DND-41 (cell line): ENCODE results near the gene POLR2L.

ENCODE experiments used
- ATAC-seq: fragments of 200-7000 bp; cut with Tn5 transposase; 3 replicates; pipeline ENCODE4 v1.9.1; 2021; ENCODE audit warnings: low read depth; ENCODE audit not compliant: insufficient read depth
- DNase-seq: peaks from one replicate; pipeline ENCODE4 v3.0.0-alpha.2; 2020
- H2AFZ ChIP-seq: 2 replicates; pipeline ENCODE4 v1.6.0; 2012; ENCODE audit warnings: low read depth, low read length
- H3K27ac ChIP-seq: 2 replicates; pipeline ENCODE4 v1.5.1; 2012; ENCODE audit warnings: low read length, inconsistent platforms
- H3K27me3 ChIP-seq: fragments of 200-600 bp; sonication (generic); 2 replicates; pipeline ENCODE4 v1.6.0; 2012; ENCODE audit warnings: low read length, mild to moderate bottlenecking, inconsistent platforms; ENCODE audit not compliant: insufficient read depth, poor library complexity
- H3K36me3 ChIP-seq: 2 replicates; pipeline ENCODE4 v1.5.1; 2012; ENCODE audit warnings: low read length, inconsistent platforms; ENCODE audit not compliant: insufficient read depth
- H3K4me1 ChIP-seq: 2 replicates; pipeline ENCODE4 v1.5.1; 2012; ENCODE audit warnings: mild to moderate bottlenecking, low read length; ENCODE audit not compliant: insufficient read depth
- H3K4me2 ChIP-seq: 2 replicates; pipeline ENCODE4 v1.6.0; 2012; ENCODE audit warnings: mild to moderate bottlenecking, moderate library complexity, low read length, inconsistent platforms; ENCODE audit not compliant: insufficient read depth
- H3K4me3 ChIP-seq, 2 experiments: fragments of 200-600 bp in 1 of 2; shearing (Covaris generic) in 1 of 2; 2 replicates each; pipeline ENCODE4 v1.5.1; 2012 to 2016; ENCODE audit warnings: inconsistent platforms in 2 of 2, low read length in 2 of 2, mild to moderate bottlenecking in 2 of 2, low read depth in 1 of 2, moderate library complexity in 1 of 2
- H3K79me2 ChIP-seq: 2 replicates; pipeline ENCODE4 v1.6.0; 2012; ENCODE audit warnings: low read length, inconsistent platforms; ENCODE audit not compliant: insufficient read depth
- H3K9ac ChIP-seq: 2 replicates; pipeline ENCODE4 v1.6.0; 2012; ENCODE audit warnings: low read depth, mild to moderate bottlenecking, inconsistent platforms, low read length, moderate library complexity
- H3K9me3 ChIP-seq: 2 replicates; pipeline ENCODE4 v1.5.1; 2012; ENCODE audit warnings: low read length, moderate library complexity, mild to moderate bottlenecking, inconsistent platforms; ENCODE audit not compliant: insufficient read depth, severe bottlenecking
- H4K20me1 ChIP-seq: 2 replicates; pipeline ENCODE4 v1.6.0; 2012; ENCODE audit warnings: low read length; ENCODE audit not compliant: insufficient read depth
- EZH2 ChIP-seq: IDR thresholded peaks from 3 replicates; pipeline ENCODE4 v1.6.1; 2012; ENCODE audit warnings: borderline replicate concordance, low read depth, mild to moderate bottlenecking, moderate library complexity, low read length, inconsistent platforms; ENCODE audit not compliant: severe bottlenecking
- TF ChIP-seq, protein P1 (sequence below): IDR thresholded peaks from 2 replicates; pipeline ENCODE4 v1.5.1; 2012; ENCODE audit warnings: borderline replicate concordance, low read length, moderate library complexity, mild to moderate bottlenecking; ENCODE audit not compliant: poor library complexity, severe bottlenecking; ENCODE audit errors: extremely low read depth

Gene POLR2L

DNA sequence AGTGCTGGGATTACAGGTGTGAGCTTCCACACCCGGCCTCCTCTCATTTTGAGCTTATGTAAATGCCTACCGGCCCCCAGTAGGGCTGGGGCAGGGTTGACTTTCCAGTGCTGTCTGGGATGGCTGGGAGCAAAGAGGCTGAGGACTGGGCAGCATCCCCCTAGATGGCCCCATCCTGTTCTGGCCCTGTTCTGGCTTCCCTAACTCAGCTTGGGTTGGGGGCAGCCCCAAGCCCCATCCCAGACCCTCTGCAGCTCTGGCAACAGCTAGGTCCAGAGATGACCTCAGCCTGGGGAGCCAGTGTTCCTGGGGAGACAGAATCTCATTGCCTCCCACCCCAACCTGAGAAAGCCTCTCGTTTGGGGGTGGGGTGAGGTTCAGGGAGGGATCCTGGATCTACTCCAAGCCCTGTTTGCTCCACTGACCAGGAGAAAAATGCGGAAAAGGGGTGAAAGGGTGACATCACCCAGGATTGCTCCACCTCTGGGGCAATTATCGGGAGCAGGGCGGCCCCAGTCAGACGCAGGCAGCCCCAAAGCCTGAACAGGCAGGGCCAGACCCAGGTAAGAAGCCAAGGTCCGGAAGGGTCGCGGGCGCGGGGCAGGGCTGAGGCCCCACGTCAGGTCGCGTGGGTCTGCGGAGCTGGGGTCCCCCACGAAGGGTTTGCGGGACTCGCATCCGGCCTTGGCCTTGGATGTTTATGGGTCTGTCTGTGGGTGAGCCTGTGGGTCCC, 23.8 kb downstream of the POLR2L start, which contains the start of gene PNPLA2:
Gene PNPLA2, plus strand, starts transcription at position 519 of the 733 bp plus-strand sequence. CDS start 805 bp downstream, outside the sequence.
- ATAC-seq (no peak), DNase-seq (no peak)
- Histone ChIP-seq H3K9ac (peak within 1 kb of the TSS; percentile 92), H3K36me3 (peaks cover 23% of the 10 kb centered on the region), H4K20me1 (peaks cover 34% of the 10 kb centered on the region), H3K9me3 (no peaks in the 10 kb centered on the region), H3K79me2 (peaks cover 23% of the 10 kb centered on the region), H3K4me1 (peaks cover 26% of the 10 kb centered on the region), H3K27me3 (no peaks in the 10 kb centered on the region), H3K27ac (peak within 1 kb of the TSS; percentile 76), H2AFZ (peak within 1 kb of the TSS; percentile 64), H3K4me3 (peak within 1 kb of the TSS; percentile 74 to 87), H3K4me2 (peak within 1 kb of the TSS; percentile 100)
- no peak for TF ChIP-seq EZH2
- TF ChIP-seq, protein P1, sequence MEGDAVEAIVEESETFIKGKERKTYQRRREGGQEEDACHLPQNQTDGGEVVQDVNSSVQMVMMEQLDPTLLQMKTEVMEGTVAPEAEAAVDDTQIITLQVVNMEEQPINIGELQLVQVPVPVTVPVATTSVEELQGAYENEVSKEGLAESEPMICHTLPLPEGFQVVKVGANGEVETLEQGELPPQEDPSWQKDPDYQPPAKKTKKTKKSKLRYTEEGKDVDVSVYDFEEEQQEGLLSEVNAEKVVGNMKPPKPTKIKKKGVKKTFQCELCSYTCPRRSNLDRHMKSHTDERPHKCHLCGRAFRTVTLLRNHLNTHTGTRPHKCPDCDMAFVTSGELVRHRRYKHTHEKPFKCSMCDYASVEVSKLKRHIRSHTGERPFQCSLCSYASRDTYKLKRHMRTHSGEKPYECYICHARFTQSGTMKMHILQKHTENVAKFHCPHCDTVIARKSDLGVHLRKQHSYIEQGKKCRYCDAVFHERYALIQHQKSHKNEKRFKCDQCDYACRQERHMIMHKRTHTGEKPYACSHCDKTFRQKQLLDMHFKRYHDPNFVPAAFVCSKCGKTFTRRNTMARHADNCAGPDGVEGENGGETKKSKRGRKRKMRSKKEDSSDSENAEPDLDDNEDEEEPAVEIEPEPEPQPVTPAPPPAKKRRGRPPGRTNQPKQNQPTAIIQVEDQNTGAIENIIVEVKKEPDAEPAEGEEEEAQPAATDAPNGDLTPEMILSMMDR: no peak

- no peak overlapping the region for H3K9ac ChIP-seq
- DNase-seq (no peak), ATAC-seq (no peak)
- H3K36me3 ChIP-seq: peaks cover 32% of the 10 kb centered on the region
- peaks cover 44% of the 10 kb centered on the region for H4K20me1 ChIP-seq
- H2AFZ ChIP-seq: no peak overlapping the region
- no peak overlapping the region for H3K4me2 ChIP-seq
- no peak overlapping the region for H3K4me3 ChIP-seq
- H3K9me3 ChIP-seq: no peaks in the 10 kb centered on the region
- TF ChIP-seq EZH2: no peak
- TF ChIP-seq, protein P1: no peak
- no peaks in the 10 kb centered on the region for H3K27me3 ChIP-seq
- peaks cover 38% of the 10 kb centered on the region for H3K4me1 ChIP-seq
- peaks cover 28% of the 10 kb centered on the region for H3K79me2 ChIP-seq
- no peak overlapping the region for H3K27ac ChIP-seq
Measured at GRCh38 chr11:816433-816779, 25.9 kb downstream of the POLR2L start.

DNA sequence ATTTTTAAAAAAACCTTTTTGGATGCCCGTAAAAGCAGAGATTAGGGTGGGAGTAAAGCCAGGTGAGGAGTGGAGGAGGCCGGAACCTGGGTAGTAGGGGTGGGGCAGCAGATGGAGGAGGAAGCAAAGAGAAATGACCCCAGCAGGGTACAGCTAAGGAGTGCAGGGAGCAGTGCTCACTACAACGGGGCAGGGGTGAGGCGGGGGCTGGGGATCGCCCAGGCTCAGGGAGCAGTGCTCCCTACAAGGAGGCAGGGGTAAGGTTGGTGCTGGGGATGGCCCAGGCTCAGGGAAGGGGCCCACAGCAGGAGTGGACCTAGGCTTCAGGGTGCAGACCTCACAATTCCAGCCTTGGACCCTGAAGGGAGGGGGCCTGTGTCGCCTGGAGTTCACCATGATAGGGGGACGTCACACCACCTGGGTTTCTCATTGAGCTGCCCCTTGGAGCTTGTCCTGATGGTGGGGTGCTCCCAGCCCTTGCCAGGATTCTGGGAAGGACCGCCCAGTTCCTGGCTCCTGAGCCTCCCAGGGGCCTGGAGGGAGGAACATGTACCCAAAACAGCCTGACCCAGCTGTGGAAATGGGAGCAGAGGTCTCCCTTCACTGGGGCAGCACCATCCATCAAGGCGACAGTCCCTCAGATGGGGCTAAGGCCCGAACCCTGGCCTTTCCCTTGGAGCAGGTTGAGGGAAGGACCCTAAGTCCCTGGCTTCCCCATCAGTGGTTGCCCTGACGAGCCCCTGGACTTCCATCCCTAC, 26.5 kb downstream of the POLR2L start:
- peaks cover 32% of the 10 kb centered on the region for H3K36me3 ChIP-seq
- no peaks in the 10 kb centered on the region for H3K27me3 ChIP-seq
- peaks cover 38% of the 10 kb centered on the region for H3K4me1 ChIP-seq
- H2AFZ ChIP-seq: no peak overlapping the region
- no peaks in the 10 kb centered on the region for H3K9me3 ChIP-seq
- DNase-seq (no peak), ATAC-seq (no peak)
- H4K20me1 ChIP-seq: peaks cover 44% of the 10 kb centered on the region
- TF ChIP-seq, protein P1: no peak
- no peak overlapping the region for H3K4me2 ChIP-seq
- no peak overlapping the region for H3K4me3 ChIP-seq
- H3K79me2 ChIP-seq: peaks cover 28% of the 10 kb centered on the region
- H3K27ac ChIP-seq: no peak overlapping the region
- H3K9ac ChIP-seq: no peak overlapping the region
